NCI-H2081 (cell line): ENCODE results near the gene DDX10.

Source experiments
- DNase-seq, 2 experiments: peaks; one replicate each; lab custom pipeline; 2025; lab: John Stamatoyannopoulos, UW

DDX10 gene

GRCh38 chr11:108939135-108939534 lies 274.3 kb downstream of the DDX10 start:
- DNase-seq: no peak

DNA sequence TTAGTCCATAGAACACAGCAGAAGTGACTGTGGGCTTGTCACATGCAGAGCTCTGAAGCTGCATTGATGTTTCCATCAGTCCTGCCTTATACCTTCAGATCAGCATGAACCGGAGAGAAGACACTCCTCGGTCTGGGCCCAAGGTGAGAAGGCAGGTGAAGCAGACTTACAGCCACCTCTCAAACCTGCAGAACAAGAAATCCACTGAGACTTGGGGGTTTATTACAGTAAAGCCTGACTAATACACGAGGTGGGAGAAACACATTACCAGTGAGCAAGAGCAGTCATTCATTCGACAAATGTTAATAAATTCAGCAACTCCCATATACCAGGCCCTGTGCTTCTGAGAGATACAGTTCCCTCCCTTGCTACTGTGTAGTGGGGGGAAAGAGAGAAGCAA lies 279.0 kb downstream of the DDX10 start:
- DNase-seq: no peak

DNA sequence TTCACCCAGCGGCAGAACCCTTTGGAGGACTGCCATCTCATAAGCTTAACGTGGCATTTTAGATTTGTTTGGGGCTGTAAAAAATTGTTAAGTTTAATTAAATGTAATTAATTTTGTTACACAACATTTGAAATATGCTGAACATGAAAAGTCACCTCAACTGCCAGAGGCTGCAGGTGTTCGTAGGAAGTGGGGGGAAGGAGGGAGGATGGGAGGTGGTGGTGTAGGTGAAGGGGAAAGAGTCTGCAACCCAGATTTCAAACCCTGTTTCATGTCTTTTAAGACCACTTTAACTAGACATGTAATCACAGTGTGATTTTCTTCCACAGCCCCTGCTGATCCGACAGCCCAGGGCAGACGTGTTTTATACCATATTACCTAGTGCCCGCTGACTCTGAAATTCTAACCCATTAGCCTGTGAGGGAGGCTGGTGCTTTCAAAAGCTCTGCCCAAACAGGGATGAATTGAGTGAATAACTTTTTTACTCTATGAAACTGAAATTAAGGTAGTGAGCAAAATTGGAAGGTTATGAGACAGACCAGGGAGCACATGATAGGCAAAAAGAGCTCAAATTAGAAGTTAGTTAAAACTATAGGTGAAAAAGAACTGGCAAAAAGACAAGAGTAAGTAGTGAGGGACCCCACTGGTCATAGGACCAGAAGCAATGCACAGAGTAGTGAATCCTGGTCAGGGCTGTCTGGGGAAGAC lies 279.8 kb downstream of the DDX10 start:
- no peak for DNase-seq

DNA sequence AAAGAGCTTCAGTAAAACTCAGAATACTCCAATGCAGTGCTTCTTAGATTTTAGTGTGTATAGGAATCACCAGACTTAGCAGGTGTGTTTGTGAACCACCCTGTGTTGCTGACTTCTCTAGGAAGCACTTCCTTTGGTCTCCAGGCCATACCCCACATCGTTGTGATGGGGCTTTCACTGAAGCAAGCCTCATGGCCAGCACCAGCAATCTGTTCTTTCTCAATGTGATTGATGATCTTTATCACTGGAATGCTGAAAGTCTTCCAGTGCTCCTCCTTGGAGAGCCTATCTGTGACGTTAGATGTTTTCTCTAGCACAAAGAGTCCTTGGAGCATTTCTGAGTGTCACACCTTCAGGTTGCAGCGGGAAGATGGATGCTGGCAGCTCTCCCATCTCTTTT lies 280.5 kb downstream of the DDX10 start:
- DNase-seq: no peak

DNA sequence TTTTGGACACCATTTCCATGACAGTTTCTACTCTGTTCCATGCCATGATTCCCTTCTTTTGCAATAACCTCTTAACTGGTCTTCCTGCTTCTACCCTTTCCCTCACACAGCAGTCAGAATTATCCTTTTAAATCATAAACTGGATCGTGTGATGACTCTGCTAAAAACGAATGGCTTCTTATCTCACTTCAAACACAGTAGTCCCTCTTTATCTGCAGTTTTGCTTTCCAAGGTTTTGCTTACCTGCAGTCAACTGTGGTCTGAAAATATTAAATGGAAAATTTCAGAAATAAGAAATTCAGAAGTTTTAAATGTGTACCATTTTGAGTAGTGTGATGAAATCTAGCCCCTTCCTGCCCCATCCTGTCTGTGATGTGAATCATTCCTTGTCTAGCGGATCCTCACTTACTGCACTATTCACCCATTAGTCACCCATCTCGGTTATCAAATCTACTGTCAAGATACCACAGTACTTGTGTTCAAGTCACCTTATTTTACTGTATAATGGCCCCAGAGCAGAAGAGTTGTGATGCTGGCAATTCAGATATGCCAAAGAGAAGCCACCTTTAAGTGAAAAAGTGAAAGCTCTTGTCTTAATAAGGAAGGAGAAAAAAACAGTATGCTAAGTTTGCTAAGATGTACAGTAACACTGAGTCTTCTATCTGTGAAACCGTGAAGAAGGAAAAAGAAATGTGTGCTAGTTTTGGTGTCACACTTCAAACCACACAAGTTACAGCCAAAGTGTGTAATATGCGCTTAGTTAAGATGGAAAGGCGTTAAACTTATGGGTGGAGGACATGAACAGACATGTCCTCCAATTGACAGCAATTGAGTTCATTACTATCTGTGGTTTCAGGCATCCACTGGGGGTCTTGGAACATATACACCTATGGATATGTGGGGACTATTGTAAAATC lies 283.0 kb downstream of the DDX10 start:
- DNase-seq: no peak

DNA sequence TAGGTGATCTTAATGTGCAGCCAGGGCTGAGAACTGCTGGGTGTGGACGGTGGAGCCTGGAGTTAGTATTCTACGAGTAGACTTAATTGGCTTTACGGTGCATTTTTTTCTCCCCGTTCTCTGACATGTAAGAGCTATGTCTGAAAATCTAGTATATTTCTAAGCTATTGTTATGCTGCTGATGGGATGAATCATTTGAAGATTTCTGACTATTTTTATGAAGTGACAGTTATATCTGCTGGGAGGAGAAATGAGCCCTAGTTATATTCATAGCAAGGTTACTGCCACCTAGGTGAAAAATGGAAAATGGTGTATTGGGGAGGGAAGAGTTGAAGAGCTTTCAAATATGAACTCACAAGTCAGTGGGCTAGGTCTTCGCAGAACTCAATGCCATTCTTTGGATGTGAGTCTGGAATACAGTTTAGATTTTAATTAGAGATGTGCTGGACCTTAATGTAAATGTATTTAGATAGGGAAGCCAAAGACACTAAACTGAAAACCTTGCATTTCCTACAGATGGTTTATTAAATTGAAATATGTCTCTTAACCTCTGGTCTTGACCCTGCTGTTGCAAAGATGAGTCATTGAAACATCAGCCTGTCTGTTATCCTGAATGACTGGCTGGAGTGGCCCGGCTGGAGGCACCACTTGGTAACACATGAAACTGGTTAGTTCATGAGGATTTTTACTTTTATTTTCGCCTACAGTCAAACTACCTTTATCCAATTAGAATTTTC lies 293.7 kb downstream of the DDX10 start:
- DNase-seq: no peak

DNA sequence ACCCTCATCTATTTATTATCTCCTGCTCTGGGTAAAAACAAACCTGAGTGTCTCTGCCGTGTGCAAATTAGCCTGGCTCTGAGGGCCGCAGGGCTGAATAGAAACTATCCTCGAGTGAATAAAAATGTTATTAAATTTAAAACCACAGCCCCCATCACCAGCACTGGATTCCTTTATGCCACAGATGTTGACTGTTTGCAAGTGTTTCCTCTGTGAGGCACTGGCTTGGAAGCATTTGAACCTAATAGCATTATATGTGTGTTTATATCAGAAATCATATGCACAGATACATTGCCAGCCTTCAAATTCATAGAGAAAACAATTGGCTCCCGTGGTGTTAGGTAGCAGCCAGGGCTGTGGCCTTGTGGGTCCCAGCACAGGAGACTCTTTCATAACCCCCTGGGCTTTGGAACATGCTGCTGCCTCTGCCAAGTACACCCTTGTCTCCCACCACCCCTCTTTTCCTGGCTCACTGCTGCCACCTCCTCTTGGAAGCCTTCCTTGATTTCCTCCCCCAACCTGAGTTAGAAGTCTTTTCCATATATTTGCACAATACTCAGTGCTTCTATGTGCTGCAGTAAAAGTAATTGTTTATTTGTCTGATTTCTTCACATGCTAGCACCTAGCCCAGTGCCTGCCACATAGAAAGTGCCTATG lies 294.4 kb downstream of the DDX10 start:
- no peak for DNase-seq

DNA sequence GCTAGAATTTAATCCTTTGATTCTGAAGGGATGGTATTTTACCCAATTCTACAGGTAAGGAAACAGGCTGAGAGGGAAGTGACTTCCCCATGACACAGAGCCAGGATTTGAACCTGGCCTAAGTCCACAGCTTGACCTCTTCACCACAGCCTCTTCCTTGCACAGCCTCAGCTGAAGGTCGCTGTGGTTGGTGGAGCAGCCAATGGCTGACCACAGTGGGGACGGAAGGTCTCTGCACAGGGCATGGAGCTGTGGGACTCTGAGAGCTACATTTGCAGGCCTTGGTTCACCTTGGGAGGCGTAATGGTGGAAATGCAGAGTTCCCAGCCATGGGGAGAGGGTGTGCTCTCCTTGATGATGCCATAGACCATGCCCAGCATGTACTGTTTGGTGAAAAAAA lies 295.0 kb downstream of the DDX10 start:
- no peak for DNase-seq

- no peak for DNase-seq
Observed at GRCh38 chr11:108960501-108960900, 295.6 kb downstream of the DDX10 start.

- no peak for DNase-seq
Observed at GRCh38 chr11:108961095-108961494, 296.2 kb downstream of the DDX10 start.

DNA sequence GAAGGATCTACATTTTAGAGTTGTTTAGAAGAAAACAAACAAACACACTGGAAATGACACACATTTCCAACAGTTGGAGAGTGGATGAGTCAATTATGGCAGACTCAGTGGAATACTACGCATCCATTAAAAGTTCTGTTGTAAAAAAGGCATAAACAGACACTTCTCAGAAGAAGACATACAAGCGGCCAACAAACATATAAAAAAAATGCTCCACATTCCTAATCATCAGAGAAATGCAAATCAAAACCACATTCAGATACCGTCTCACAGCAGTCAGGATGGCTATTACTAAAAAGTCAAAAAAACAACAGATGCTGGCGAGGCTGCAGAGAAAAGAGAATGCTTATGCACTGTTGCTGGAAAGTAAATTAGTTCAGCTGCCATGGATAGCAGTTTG lies 298.2 kb downstream of the DDX10 start:
- no peak for DNase-seq

DNA sequence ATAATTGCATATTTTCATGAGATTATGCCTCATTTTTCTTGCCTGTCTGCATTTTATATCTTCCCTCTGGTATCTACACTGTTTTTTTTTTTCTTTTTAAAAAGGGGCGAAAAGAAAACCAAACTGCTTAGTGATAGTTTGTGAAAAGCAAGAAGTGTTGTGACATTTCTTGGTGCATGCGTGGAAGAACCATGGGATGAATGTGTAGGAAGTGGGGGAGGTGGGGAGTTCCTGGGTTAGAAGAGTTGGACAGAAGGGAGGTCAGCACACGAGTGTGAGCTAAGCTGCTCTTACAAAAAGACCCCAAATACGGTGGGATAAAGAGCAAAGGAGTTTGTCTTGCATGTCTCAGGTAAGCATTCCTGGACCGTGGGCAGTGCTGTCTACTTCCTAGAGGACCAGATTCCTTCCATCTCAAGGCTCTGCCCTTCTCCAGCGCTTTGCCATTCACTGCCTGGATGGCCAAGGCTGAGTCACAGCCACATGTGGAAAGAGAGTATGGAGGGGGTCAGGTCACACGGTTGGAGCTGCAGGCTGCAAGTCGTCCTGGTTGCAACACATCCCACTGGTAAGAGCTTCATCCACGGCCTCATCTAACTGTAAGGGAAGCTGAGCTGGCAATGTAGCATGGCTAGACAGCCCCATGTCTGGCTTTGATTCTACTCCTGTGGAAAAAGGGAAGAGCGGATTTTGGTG lies 300.6 kb downstream of the DDX10 start:
- no peak for DNase-seq

DNA sequence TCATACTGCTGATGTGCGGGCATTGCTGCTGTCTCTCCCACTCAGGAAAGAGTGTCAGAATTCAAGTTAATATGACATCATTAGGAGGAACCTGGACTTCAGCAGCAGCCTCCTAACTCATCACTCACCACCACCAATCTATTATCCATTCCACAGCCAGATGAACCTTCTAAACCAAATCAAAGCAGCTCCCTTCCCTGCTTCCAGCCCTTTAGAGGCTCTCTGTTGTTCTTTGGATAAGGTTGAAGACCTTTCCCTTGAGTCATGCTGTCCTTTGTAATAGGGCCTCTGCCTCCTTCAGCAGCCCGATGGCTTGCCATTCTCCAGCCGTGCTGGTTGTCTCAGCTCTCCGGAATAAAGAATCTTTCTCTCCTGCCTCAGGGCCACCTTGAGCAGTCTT lies 301.3 kb downstream of the DDX10 start:
- no peak for DNase-seq

DNA sequence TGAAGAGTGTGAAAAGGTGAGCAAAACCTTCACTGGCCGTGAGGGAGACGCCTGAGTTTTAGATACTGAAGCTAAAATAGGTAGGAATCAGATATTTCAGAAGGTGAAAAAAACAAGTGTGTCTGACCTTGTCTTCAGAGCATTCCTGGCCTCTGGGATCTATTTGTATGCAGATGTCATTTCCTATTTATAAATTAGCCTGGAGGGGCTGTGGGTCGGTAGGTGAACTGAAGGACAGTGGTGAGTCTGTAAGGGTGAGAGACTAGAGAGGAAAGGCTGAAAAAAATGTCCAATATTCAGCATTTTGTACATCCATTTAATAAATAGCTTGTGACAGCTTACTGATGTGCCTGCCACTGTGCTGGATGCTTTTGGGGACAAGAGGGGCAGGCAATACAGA lies 302.1 kb downstream of the DDX10 start:
- no peak for DNase-seq

GRCh38 chr11:108967571-108967970 lies 302.7 kb downstream of the DDX10 start:
- DNase-seq: no peak

DNA sequence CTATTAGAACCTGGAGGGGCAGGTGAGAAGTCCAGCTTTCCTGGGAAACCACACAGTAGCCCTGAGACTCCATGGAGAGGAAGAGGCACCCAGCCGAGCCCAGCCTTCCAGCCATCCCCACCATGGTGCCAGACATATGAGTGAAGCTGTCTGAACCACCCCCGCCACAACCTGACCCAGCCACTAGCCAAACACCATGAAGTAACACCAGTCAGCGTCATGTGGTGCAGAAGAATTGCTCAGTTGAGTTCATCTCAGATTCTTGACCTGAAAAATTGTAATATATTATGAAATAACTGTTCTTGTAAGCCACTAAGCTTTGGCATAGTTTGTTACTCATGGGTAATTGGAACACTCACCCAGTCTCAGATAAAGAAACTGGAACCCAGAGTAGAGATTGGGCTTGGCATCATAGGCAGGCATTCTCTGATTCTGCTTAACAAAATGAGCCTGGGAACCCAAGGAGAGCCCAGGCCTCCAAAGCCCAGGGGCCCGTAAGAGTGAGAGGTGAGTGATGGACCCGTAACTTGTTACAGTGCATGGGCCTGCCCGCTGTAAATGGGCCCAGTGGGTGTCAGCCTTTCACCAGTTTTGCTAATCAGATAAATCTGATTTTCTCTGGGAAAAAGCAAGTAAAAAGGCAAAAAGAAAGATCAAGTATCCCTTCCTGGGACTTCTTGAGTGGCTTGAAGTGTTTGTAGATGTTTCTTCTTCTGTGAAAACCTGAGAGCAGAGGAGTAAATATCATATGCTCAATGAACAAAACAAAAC lies 305.5 kb downstream of the DDX10 start:
- DNase-seq: no peak

- no peak for DNase-seq
Observed at GRCh38 chr11:108973402-108974162, 308.7 kb downstream of the DDX10 start.

GRCh38 chr11:108975026-108975425 lies 310.2 kb downstream of the DDX10 start:
- DNase-seq: peak; percentile 25 to 85

DNA sequence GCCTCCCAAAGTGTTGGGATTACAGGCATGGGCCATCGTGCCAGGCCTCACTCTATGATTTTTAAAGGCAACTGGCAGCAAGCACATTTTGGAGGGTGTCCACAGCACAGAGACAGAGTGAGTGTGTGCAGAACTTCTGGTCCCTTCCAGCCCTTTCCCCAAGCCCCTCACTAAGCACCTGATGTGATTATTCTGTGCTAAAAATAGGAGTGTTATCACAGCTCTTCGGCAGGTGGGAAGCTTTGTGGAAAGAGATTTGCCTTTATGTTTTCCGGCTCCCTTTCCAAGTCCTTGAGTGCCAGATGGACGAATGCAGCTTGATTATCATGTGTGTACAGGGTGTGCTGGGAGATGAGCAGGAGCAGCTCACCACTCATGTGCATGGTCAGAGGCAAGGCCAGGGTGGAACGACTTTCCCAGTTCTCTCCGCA lies 310.8 kb downstream of the DDX10 start:
- DNase-seq: peak; percentile 53 to 83
